ENCODE results near the gene IBSP.
A peak's percentile ranks its signal among the peaks of the same experiment; 100 is the strongest.

The IBSP gene

DNA sequence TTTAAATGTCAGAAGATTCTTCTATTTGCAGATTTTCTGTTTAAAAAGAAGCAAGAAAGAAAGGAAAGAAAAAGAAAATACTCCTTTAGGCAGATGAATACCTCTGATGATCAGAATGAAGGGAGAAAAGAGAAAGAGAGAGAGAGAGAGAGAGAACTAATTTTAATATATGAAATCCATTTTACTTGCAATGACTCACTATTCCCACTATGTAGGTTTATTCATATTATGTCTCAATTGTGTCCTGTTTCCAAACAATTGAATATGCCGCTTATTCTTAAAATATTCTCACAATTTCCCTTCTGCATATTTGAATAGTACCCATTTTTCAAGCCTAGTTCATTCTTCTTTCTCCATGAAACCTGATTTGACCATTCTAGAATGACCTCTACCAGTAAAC is 45.1 kb downstream of the IBSP start:
- H3K4me3 ChIP-seq (replicated peaks; ENCODE audit: low read depth, low read length) = no peak overlapping the region
- DNase-seq (ENCODE audit: low read depth) = peak; percentile 55
- TF ChIP-seq, protein P1, sequence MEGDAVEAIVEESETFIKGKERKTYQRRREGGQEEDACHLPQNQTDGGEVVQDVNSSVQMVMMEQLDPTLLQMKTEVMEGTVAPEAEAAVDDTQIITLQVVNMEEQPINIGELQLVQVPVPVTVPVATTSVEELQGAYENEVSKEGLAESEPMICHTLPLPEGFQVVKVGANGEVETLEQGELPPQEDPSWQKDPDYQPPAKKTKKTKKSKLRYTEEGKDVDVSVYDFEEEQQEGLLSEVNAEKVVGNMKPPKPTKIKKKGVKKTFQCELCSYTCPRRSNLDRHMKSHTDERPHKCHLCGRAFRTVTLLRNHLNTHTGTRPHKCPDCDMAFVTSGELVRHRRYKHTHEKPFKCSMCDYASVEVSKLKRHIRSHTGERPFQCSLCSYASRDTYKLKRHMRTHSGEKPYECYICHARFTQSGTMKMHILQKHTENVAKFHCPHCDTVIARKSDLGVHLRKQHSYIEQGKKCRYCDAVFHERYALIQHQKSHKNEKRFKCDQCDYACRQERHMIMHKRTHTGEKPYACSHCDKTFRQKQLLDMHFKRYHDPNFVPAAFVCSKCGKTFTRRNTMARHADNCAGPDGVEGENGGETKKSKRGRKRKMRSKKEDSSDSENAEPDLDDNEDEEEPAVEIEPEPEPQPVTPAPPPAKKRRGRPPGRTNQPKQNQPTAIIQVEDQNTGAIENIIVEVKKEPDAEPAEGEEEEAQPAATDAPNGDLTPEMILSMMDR (IDR thresholded peaks at IDR 0.05; ENCODE audit: low read length, missing control alignments) = no peak

DNA sequence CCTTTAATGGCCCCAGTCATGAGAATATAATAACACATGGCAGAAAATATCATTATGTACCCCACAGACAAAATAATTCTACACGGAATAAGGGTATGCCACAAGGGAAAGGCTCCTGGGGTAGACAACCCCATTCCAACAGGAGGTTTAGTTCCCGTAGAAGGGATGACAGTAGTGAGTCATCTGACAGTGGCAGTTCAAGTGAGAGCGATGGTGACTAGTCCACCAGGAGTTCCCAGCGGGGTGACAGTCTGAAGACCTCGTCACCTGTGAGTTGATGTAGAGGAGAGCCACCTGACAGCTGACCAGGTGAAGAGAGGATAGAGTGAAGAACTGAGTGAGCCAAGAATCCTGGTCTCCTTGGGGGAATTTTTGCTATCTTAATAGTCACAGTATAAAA is 46.9 kb downstream of the IBSP start:
- no peak overlapping the region for H3K4me3 ChIP-seq (replicated peaks; ENCODE audit: low read depth, low read length)
- TF ChIP-seq, protein P1 (IDR thresholded peaks at IDR 0.05; ENCODE audit: low read length, missing control alignments) = no peak
- DNase-seq (ENCODE audit: low read depth) = no peak

DNA sequence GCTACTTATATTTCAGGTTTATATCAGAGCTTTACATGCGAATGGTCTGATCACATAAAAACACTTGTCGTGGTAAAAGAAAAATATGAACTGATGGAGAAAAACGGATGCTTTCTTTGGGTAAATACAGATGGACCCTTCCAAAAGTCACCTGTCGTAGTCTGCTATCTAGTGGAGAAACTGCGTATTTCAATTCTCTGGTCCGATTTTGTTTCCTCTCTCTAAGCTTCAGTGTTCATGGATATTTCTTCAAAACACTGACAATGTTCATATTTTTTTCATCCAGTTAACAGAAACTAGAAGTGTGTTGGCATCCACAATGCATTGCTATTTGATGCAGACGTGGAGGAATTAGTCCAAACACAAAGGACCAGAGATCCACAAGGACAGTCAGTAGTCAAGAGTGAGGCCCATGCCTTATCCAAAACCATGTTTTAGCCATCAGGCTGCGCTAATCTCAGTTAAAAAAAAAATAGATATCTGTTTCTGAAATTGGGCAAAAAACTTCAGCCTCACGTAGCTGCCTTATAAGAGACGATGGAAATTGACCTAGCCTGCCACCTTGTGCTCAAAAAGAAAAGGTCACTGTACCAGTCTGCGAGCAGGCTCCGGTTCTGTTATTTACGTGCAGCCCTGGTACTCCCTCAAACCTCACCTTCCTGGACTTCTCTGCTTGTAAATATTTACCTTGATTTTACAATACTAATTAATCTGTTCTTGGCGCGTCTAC is 49.4 kb downstream of the IBSP start:
- no peak overlapping the region for H3K4me3 ChIP-seq (replicated peaks; ENCODE audit: low read depth, low read length)
- DNase-seq (ENCODE audit: low read depth) = peak; percentile 80
- TF ChIP-seq, protein P1 (IDR thresholded peaks at IDR 0.05; ENCODE audit: low read length, missing control alignments) = peak; percentile 69

DNA sequence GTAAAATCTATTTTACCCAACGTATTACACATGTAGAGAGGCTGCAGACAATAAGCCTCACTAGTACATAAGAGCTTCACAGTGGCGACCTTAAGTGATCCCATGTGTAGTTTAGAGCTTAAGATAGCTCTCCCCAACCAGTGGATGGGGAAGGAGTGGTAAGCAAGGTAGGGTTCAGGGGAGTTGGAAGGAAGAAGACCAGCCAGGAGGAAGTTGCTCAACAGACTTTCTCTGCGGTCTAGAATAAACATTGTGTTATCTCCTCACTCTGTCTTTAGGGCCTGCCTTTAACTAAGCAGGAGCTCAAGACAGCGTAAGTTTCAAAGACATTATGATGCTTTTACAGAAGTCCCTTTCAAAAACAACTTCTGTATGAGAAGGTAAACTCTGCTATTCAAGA is 50.3 kb downstream of the IBSP start:
- TF ChIP-seq, protein P1 (IDR thresholded peaks at IDR 0.05; ENCODE audit: low read length, missing control alignments) = no peak
- DNase-seq (ENCODE audit: low read depth) = peak; percentile 41
- no peak overlapping the region for H3K4me3 ChIP-seq (replicated peaks; ENCODE audit: low read depth, low read length)

DNA sequence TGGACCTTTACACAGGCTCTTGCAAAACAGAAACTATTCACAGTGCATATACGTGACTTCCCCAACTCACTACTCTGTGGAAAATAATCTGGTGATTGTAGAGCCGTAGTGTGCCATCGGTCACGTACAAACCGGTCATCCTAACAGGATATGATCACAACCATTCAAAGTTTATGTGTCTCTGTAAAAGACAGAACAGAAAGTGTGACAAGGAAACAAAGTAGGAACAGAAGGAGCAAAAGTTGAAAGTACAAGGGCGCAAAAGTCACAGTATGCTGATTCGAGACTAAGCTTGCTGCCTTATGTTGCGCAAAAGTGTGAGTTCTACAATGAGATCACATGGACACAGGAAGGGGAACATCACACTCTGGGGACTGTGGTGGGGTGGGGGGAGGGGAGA is 52.0 kb downstream of the IBSP start:
- DNase-seq (ENCODE audit: low read depth) = no peak
- H3K4me3 ChIP-seq (replicated peaks; ENCODE audit: low read depth, low read length) = no peak overlapping the region
- TF ChIP-seq, protein P1 (IDR thresholded peaks at IDR 0.05; ENCODE audit: low read length, missing control alignments) = no peak

DNA sequence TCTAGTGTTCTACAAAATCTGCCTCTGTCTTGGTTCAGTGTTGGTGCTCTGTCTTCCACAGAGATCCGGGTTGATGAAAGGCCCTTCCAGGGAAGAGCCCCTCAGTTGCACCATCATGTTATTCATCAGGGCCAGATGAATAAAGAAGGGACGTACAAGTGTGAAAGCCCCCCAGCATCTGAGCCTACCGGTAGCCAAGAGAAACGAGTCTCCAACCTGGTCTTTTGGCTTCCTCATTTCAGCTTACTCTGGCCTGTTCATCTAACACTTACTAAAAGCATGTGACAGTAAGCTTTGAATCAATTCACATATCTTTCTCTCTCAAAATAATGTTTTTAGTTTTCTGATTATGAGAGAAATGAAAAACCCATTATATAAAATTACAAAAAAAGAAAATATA is 52.6 kb downstream of the IBSP start:
- H3K4me3 ChIP-seq (replicated peaks; ENCODE audit: low read depth, low read length) = no peak overlapping the region
- no peak for DNase-seq (ENCODE audit: low read depth)
- TF ChIP-seq, protein P1 (IDR thresholded peaks at IDR 0.05; ENCODE audit: low read length, missing control alignments) = no peak

DNA sequence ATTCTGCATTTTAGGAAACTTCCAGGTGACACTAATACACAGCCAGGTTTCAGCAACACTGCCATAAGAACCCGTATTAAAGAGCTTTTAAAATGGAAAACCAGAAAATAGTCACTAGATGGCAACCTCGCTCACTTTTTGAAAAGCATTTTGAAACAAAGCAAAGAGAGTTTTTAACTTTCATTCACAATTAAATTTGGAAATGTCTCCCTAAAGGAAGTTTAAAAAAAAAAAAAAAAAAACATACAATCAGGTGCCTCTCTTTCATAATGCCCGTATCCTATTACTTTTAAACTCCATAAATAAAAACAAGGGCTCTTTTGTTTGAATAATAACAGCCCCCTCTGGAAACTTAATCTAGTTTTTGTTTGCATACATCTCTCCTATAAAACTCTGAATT is 53.8 kb downstream of the IBSP start:
- TF ChIP-seq, protein P1 (IDR thresholded peaks at IDR 0.05; ENCODE audit: low read length, missing control alignments) = peak; percentile 60
- no peak overlapping the region for H3K4me3 ChIP-seq (replicated peaks; ENCODE audit: low read depth, low read length)
- DNase-seq (ENCODE audit: low read depth) = peak; percentile 78
